Activated gamma-delta T cell treated with anti-CD3 and anti-CD28 coated beads, Interleukin-2, amount 50 U/mL, for 16 hours (primary cell): ENCODE measurements around the gene HDAC9.
"Not testable (repeated sequence)": the region's sequence is repeated elsewhere in the genome, so short reads cannot be mapped to it uniquely, and the experiment has no call there.

Experiments used
- DNase-seq: peaks from one replicate; pipeline ENCODE4 v3.0.0-alpha.2; 2020; ENCODE audit warnings: low read depth

The HDAC9 gene

GRCh38 chr7:18727115-18727870, 231.7 kb downstream of the HDAC9 start:
- no peak for DNase-seq

GRCh38 chr7:18736012-18736411, 240.5 kb downstream of the HDAC9 start:
- DNase-seq = not testable (repeated sequence)

- DNase-seq = no peak
These were observed 245.0 kb downstream of the HDAC9 start for GRCh38 chr7:18740579-18740988.

- DNase-seq = no peak
These were observed 258.5 kb downstream of the HDAC9 start for GRCh38 chr7:18753972-18754610.

- DNase-seq = no peak
These were observed 259.2 kb downstream of the HDAC9 start for GRCh38 chr7:18754766-18755165.

GRCh38 chr7:18755793-18756192, 260.2 kb downstream of the HDAC9 start:
- no peak for DNase-seq

- no peak for DNase-seq
These were observed 261.0 kb downstream of the HDAC9 start for GRCh38 chr7:18756378-18757050.

GRCh38 chr7:18760046-18760445, 264.5 kb downstream of the HDAC9 start:
- DNase-seq = no peak

- DNase-seq = no peak
These were observed 265.3 kb downstream of the HDAC9 start for GRCh38 chr7:18760631-18761445.

- DNase-seq = no peak
These were observed 266.6 kb downstream of the HDAC9 start for GRCh38 chr7:18762189-18762588.

GRCh38 chr7:18768256-18768655, 272.7 kb downstream of the HDAC9 start:
- DNase-seq = no peak

- no peak for DNase-seq
These were observed 274.7 kb downstream of the HDAC9 start for GRCh38 chr7:18770154-18770811.

GRCh38 chr7:18770822-18771221, 275.3 kb downstream of the HDAC9 start:
- DNase-seq = no peak

- DNase-seq = no peak
These were observed 276.5 kb downstream of the HDAC9 start for GRCh38 chr7:18771834-18772566.

GRCh38 chr7:18772567-18772965, 277.0 kb downstream of the HDAC9 start:
- no peak for DNase-seq

GRCh38 chr7:18777314-18777713, 281.8 kb downstream of the HDAC9 start:
- no peak for DNase-seq

GRCh38 chr7:18778594-18778993, 283.0 kb downstream of the HDAC9 start:
- DNase-seq = no peak

- DNase-seq = no peak
These were observed 284.7 kb downstream of the HDAC9 start for GRCh38 chr7:18780266-18780665.

GRCh38 chr7:18780938-18781337, 285.4 kb downstream of the HDAC9 start:
- no peak for DNase-seq

GRCh38 chr7:18786196-18786727, 290.7 kb downstream of the HDAC9 start:
- no peak for DNase-seq

- DNase-seq = no peak
These were observed 291.2 kb downstream of the HDAC9 start for GRCh38 chr7:18786796-18787195.
